ENCODE data around the gene TOP2B. TPM values are rescaled to one million over a fixed set of nuclear protein-coding genes. Genes with fewer than 3 reads are reported as not detected.
A peak's percentile ranks its signal among the peaks of the same experiment; 100 is the strongest.

The TOP2B gene
- total RNA-seq (100 to 1,000 TPM in 2 of 4 donors, 10 to 100 TPM in 2; 99.0 to 112 (median 105) TPM), polyA plus RNA-seq (63.6 TPM)
- long read RNA-seq, donor 1, full-length matches to known transcripts: 52 of 112 reads
- long read RNA-seq, donor 1, partial matches to known transcripts: 50 of 112 reads
- long read RNA-seq, donor 1, other reads (novel, unspliced or antisense): 10 of 112 reads
- long read RNA-seq, donor 2, full-length matches to known transcripts: 41 of 52 reads
- long read RNA-seq, donor 2, partial matches to known transcripts: 5 of 52 reads
- long read RNA-seq, donor 2, other reads (novel, unspliced or antisense): 6 of 52 reads
- long read RNA-seq, donor 3, partial matches to known transcripts: 157 of 168 reads
- long read RNA-seq, donor 3, other reads (novel, unspliced or antisense): 11 of 168 reads
- long read RNA-seq, donor 4, full-length matches to known transcripts: 68 of 92 reads
- long read RNA-seq, donor 4, partial matches to known transcripts: 19 of 92 reads
- long read RNA-seq, donor 4, other reads (novel, unspliced or antisense): 5 of 92 reads

- Histone ChIP-seq H3K4me1 (ENCODE audit: control insufficient read depth, insufficient read depth, low read length) (no peaks in the 10 kb centered on the region), H3K9me3 (ENCODE audit: control insufficient read depth, low read length) (no peaks in the 10 kb centered on the region), H3K4me3 (ENCODE audit: low read length) (peak within 1 kb of the TSS; percentile 90), H3K27me3 (ENCODE audit: control insufficient read depth, insufficient read depth) (no peaks in the 10 kb centered on the region), H3K27ac (ENCODE audit: low read length) (peak within 1 kb of the TSS; percentile 96)
- intact Hi-C loops (cut with DNase I): loop anchor here in 2 of 4 donors (5.0 to 10.0 kb wide), 2 partner anchors 117 to 120 kb away; partner anchors contain the start of gene NGLY1 (in 2 of the 2)
- under 1% methylated on average over 33 of the region's 33 CpGs for WGBS
- DNase-seq (peak; percentile 96 to 98 (median 98)), ATAC-seq (peak; percentile 99 to 100)
Measured at GRCh38 chr3:25664812-25665314, at the start of gene TOP2B. TOP2B (minus strand) TSS chr3:25664907; CDS start chr3:25664297, 610 bp downstream.

GRCh38 chr3:25713341-25713985 is 48.8 kb upstream of the TOP2B start:
- H3K9me3 ChIP-seq (ENCODE audit: control insufficient read depth, low read length): no peaks in the 10 kb centered on the region
- intact Hi-C loops (cut with DNase I): no loop called here
- H3K4me3 ChIP-seq (ENCODE audit: low read length): no peak overlapping the region
- DNase-seq (no peak), ATAC-seq (no peak)
- no peak overlapping the region for H3K27ac ChIP-seq (ENCODE audit: low read length)
- WGBS: 91% methylated on average over 11 of the region's 11 CpGs
- no peaks in the 10 kb centered on the region for H3K27me3 ChIP-seq (ENCODE audit: control insufficient read depth, insufficient read depth)
- no peaks in the 10 kb centered on the region for H3K4me1 ChIP-seq (ENCODE audit: control insufficient read depth, insufficient read depth, low read length)

- Histone ChIP-seq H3K27me3 (ENCODE audit: control insufficient read depth, insufficient read depth) (no peaks in the 10 kb centered on the region), H3K9me3 (ENCODE audit: control insufficient read depth, low read length) (no peaks in the 10 kb centered on the region), H3K27ac (ENCODE audit: low read length) (no peak overlapping the region), H3K4me1 (ENCODE audit: control insufficient read depth, insufficient read depth, low read length) (no peaks in the 10 kb centered on the region), H3K4me3 (ENCODE audit: low read length) (no peak overlapping the region)
- intact Hi-C loops (cut with DNase I): no loop called here
- ATAC-seq: no peak
- WGBS: 95% methylated on average over 2 of the region's 2 CpGs
- no peak for DNase-seq
Measured at GRCh38 chr3:25711090-25711489, 46.4 kb upstream of the TOP2B start.

GRCh38 chr3:25708036-25708435 is 43.3 kb upstream of the TOP2B start:
- DNase-seq: no peak
- no peak for ATAC-seq
- Histone ChIP-seq H3K4me3 (ENCODE audit: low read length) (no peak overlapping the region), H3K27me3 (ENCODE audit: control insufficient read depth, insufficient read depth) (no peaks in the 10 kb centered on the region), H3K4me1 (ENCODE audit: control insufficient read depth, insufficient read depth, low read length) (no peaks in the 10 kb centered on the region), H3K27ac (ENCODE audit: low read length) (no peak overlapping the region), H3K9me3 (ENCODE audit: control insufficient read depth, low read length) (no peaks in the 10 kb centered on the region)
- intact Hi-C loops (cut with DNase I): no loop called here
- WGBS: 52% methylated on average over 3 of the region's 3 CpGs

- WGBS: 92% methylated on average over 2 of the region's 2 CpGs
- ATAC-seq: no peak
- DNase-seq: no peak
- Histone ChIP-seq H3K4me1 (ENCODE audit: control insufficient read depth, insufficient read depth, low read length) (no peaks in the 10 kb centered on the region), H3K9me3 (ENCODE audit: control insufficient read depth, low read length) (no peaks in the 10 kb centered on the region), H3K27ac (ENCODE audit: low read length) (no peak overlapping the region), H3K27me3 (ENCODE audit: control insufficient read depth, insufficient read depth) (no peaks in the 10 kb centered on the region), H3K4me3 (ENCODE audit: low read length) (no peak overlapping the region)
- intact Hi-C loops (cut with DNase I): no loop called here
Measured at GRCh38 chr3:25707268-25707926, 42.7 kb upstream of the TOP2B start.

GRCh38 chr3:25706213-25706612 is 41.5 kb upstream of the TOP2B start:
- Histone ChIP-seq H3K4me3 (ENCODE audit: low read length) (no peak overlapping the region), H3K27me3 (ENCODE audit: control insufficient read depth, insufficient read depth) (no peaks in the 10 kb centered on the region), H3K4me1 (ENCODE audit: control insufficient read depth, insufficient read depth, low read length) (no peaks in the 10 kb centered on the region), H3K9me3 (ENCODE audit: control insufficient read depth, low read length) (no peaks in the 10 kb centered on the region), H3K27ac (ENCODE audit: low read length) (no peak overlapping the region)
- intact Hi-C loops (cut with DNase I): no loop called here
- ATAC-seq: no peak
- 67% methylated on average over 4 of the region's 4 CpGs for WGBS
- DNase-seq: no peak

- 58% methylated on average over 1 of the region's 1 CpG for WGBS
Measured at GRCh38 chr3:25697553-25697952, 32.8 kb upstream of the TOP2B start.

GRCh38 chr3:25695731-25696420 is 31.2 kb upstream of the TOP2B start:
- ATAC-seq (no peak), DNase-seq (peak in 1 of 3 donors; percentile 61)
- 80% methylated on average over 4 of the region's 4 CpGs for WGBS
- Histone ChIP-seq H3K27me3 (ENCODE audit: control insufficient read depth, insufficient read depth) (no peaks in the 10 kb centered on the region), H3K27ac (ENCODE audit: low read length) (no peak overlapping the region), H3K4me1 (ENCODE audit: control insufficient read depth, insufficient read depth, low read length) (no peaks in the 10 kb centered on the region), H3K9me3 (ENCODE audit: control insufficient read depth, low read length) (no peaks in the 10 kb centered on the region), H3K4me3 (ENCODE audit: low read length) (no peak overlapping the region)
- intact Hi-C loops (cut with DNase I): no loop called here

More at GRCh38 chr3:25697553-25697952, 32.8 kb upstream of the TOP2B start:
- ATAC-seq (no peak), DNase-seq (no peak)
- no peaks in the 10 kb centered on the region for H3K9me3 ChIP-seq (ENCODE audit: control insufficient read depth, low read length)
- intact Hi-C loops (cut with DNase I): no loop called here
- no peak overlapping the region for H3K4me3 ChIP-seq (ENCODE audit: low read length)
- H3K27me3 ChIP-seq (ENCODE audit: control insufficient read depth, insufficient read depth): no peaks in the 10 kb centered on the region
- no peak overlapping the region for H3K27ac ChIP-seq (ENCODE audit: low read length)
- no peaks in the 10 kb centered on the region for H3K4me1 ChIP-seq (ENCODE audit: control insufficient read depth, insufficient read depth, low read length)

GRCh38 chr3:25693238-25693637 is 28.5 kb upstream of the TOP2B start:
- no peak overlapping the region for H3K27ac ChIP-seq (ENCODE audit: low read length)
- WGBS: 63% methylated on average over 3 of the region's 3 CpGs
- no peaks in the 10 kb centered on the region for H3K9me3 ChIP-seq (ENCODE audit: control insufficient read depth, low read length)
- intact Hi-C loops (cut with DNase I): no loop called here
- H3K4me3 ChIP-seq (ENCODE audit: low read length): no peak overlapping the region
- no peaks in the 10 kb centered on the region for H3K4me1 ChIP-seq (ENCODE audit: control insufficient read depth, insufficient read depth, low read length)
- DNase-seq: no peak
- H3K27me3 ChIP-seq (ENCODE audit: control insufficient read depth, insufficient read depth): no peaks in the 10 kb centered on the region
- ATAC-seq: no peak

GRCh38 chr3:25692341-25692740 is 27.6 kb upstream of the TOP2B start:
- DNase-seq (no peak), ATAC-seq (no peak)
- H3K9me3 ChIP-seq (ENCODE audit: control insufficient read depth, low read length): no peaks in the 10 kb centered on the region
- H3K27ac ChIP-seq (ENCODE audit: low read length): no peak overlapping the region
- no peaks in the 10 kb centered on the region for H3K27me3 ChIP-seq (ENCODE audit: control insufficient read depth, insufficient read depth)
- 61% methylated on average over 1 of the region's 1 CpG for WGBS
- H3K4me3 ChIP-seq (ENCODE audit: low read length): no peak overlapping the region
- no peaks in the 10 kb centered on the region for H3K4me1 ChIP-seq (ENCODE audit: control insufficient read depth, insufficient read depth, low read length)
- intact Hi-C loops (cut with DNase I): no loop called here
